DMS153 treated with DMSO at 0.1 percent for 48 hours (cell line): ENCODE results near the gene TPP1.

Experiments used
- DNase-seq: peaks from one replicate; lab custom pipeline; 2025; ENCODE audit not compliant: unreplicated experiment; lab: John Stamatoyannopoulos, UW

TPP1 gene

DNA sequence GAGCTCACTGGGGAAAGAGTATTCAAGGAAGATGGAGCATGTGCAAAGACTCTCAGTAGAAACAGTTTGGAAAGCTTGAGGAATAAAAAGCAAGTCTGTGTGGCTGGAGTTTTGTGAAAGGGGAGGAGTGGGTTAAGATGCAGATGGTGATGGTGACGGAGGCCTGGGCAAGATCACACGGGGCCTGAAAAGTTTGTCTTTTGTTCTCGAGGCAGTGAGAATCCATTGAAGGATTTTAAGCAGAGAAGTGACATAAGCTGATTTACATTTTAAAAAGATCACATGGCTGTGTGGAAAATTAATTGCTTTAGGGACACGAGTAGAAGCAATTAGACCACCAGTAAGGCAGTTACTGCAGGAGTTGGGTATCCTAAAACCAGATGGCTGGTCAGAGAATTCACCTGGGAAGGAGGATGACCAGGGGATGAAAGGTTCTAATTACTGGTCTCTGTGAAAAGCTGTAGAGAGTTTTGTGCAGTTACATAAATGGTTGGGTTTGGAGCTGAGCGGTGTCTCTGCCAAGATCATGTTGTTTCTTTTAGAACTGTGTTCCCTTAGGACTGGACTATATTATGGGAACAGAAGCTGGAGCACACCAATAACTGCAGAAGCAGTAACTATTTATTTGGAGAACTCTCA is 22.9 kb downstream of the TPP1 start:
- no peak for DNase-seq

DNA sequence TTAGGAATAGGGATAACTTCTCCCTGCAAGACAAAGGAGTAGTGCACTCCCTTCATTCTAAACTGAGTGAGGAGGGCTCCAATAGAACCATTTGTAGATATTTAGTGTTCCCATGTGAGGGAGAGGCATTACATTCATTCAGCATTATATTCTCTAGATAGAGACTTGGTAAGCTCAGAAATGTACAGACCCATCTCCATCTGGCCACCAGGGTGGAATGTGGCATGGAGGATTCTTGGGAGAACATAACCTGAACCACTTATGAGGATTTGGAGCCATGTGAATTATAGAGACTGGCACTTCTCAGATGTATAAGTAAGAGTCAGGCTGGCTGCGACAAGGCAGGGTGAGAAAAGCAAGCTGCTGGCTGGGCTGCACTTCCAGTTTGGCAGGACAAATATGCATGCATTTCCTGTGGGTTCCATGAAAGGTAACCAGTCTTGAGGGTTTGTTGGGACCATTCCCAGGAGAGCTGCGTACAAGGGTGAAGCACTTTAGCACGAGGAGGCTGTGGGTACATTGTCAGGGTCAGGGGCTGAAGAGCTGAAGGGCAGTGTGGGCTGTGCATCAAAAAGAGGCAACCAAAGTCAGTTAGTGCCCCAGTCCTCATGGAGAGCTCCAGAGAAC is 25.0 kb downstream of the TPP1 start:
- DNase-seq = no peak

GRCh38 chr11:6588018-6588417 is 31.2 kb downstream of the TPP1 start:
- no peak for DNase-seq

- no peak for DNase-seq
These were observed 31.8 kb downstream of the TPP1 start for GRCh38 chr11:6587360-6587953.

DNA sequence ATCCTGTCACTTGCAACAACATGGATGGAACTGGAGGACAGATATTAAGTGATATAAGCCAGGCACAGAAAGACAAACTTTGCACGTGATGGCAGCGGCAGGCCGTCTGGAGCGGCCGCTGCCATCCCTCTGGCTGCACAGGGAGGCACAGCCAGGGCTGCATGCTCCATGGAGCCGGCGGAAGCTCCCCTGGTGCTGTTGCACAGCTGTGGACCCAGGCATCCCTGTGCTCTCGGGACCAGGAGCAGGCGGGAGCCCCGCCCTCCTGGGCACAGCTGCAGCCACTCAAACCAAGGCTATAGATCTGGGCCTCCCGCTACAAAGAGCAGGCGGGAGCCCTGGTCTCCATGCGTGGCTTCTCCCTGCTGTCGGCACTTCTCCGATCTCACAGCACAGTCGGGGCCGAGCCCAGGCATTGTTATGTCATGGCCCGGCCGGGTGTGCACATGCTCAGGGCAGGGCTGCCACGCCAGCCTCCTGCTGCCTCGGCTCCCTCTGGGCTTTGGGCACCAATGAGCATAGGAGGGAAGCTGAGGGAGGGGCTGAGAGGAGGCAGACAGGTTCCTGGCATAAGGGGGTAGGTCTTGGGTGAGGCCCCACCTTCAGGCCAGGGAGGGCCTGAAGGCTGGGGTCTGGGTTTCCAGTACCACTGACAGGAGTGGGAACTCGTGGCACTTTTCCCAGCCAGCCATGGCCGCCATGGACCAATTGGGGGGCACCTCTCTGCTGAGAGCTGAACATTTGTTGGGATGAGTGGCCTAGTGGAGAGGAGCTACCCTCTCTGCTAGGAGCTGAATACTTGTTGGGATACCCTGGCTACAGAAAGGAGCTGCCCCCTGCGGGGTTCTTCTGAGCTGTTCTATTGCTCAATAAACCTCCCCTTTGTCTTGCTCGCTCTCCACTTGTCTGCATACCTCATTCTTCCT is 32.5 kb downstream of the TPP1 start:
- no peak for DNase-seq

- DNase-seq = no peak
These were observed 34.7 kb downstream of the TPP1 start for GRCh38 chr11:6584528-6584927.

GRCh38 chr11:6583584-6583983 is 35.6 kb downstream of the TPP1 start:
- DNase-seq = no peak

- no peak for DNase-seq
These were observed 39.5 kb downstream of the TPP1 start for GRCh38 chr11:6579681-6580080.

DNA sequence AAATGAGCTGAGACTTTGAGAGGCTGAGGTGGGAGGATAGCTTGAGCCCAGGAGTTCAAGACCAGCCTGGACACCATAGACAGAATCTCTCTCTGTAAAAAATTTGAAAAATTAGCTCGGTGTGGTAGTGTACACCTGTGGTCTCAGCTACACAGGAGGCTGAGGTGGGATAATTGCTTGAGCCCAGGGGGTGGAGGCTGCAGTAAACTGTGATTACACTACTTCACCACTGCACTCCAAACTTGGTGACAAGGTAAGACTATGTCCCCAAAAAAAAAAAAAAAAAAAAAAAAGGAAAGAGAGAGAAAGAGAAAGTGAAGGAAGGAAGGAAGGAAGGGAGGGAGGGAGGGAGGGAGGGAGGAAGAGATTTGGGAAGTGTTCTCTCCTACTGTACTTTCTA is 41.1 kb downstream of the TPP1 start:
- DNase-seq = no peak

- DNase-seq = no peak
These were observed 42.5 kb downstream of the TPP1 start for GRCh38 chr11:6576471-6577373.

- no peak for DNase-seq
These were observed 44.2 kb downstream of the TPP1 start for GRCh38 chr11:6574816-6575715.

- DNase-seq = no peak
These were observed 47.0 kb downstream of the TPP1 start for GRCh38 chr11:6572215-6572614.

DNA sequence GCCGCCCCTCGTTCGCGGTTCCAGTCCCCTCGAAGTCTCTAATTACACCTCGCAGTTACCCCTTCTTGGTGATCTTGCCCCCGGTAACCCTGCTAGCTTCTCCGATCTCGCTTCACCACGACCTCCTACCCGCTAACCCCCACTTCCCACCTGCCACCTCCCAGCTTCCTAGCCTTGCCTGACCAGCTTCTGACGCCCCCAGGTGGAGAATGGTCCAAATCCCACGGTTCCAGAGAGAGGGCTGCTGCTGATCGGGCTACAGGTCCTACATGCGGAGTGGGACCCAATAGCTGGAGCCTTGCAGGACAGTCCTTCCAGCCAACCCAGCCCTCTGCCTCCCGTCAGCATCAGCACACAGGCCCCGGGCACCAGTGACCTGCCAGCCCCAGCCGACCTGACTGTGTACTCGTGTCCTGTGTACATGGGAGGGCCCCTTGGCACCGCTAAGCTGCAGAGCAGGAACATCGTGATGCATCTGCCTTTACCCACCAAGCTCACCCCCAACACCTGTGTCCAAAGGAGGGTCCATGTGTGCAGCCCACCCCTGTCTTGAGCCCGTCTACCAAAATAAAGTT is 47.7 kb downstream of the TPP1 start:
- DNase-seq = no peak

DNA sequence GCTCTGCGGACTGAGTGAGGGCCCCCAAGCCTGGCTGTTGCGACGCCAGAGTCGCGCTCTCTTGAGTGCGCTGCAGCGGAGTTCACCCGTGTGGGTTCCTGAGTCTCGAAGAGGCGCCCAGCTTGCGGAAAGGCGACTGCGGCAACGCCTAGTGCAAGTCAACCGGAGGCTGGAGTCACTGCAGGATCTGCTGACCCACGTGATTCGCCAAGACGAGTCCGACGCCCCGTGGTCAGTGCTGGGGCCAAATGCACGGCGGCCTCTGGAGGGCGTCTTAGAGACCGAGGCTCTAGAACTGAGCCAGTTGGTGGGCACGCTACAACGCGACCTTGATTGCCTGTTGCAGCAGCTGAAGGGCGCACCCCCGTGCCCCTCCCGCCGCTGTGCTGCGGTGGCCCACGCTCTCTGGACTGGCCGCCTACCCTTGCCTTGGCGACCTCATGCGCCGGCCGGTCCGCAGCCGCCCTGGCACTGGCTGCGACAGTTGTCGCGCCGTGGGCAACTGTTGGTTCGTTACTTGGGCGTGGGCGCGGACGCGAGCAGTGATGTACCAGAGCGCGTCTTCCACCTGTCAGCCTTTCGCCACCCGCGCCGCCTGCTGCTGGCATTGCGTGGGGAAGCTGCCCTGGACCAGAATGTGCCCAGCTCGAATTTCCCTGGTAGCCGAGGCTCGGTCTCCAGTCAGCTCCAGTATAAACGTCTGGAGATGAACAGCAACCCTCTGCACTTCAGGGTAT is 48.4 kb downstream of the TPP1 start:
- DNase-seq = no peak

DNA sequence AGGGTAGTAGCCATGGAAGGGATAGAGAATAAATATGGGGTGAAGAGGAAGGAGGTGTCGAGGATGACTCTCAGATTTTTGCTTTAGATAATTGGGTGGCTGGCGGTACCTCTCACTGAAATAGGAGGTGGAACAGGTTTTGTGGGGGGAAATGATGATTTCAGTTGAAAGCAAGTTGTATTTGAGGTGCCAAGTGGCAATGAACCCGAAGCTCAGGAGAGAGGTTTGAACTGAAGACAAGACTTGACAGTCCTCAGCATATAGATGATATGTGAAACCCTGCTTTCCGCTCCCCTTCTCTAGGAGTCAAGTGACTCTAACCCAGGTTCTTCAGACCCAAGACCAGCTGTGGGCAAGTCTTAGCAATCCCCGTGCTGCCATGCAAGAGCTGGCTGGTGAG is 49.5 kb downstream of the TPP1 start:
- no peak for DNase-seq

- DNase-seq = no peak
These were observed 50.9 kb downstream of the TPP1 start for GRCh38 chr11:6568191-6568918.

GRCh38 chr11:6567371-6567745 is 51.9 kb downstream of the TPP1 start:
- DNase-seq = no peak
